ENCODE measurements around the gene ADORA1. TPM values are rescaled to one million over a fixed set of nuclear protein-coding genes. Genes with fewer than 3 reads are reported as not detected.

The ADORA1 gene
- total and polyA plus RNA-seq, 2 donors (not counting 3 experiments of a cell fraction or from before 2014, with no cell fraction given): 0.15 TPM; not detected in 1

GRCh38 chr1:203150511-203151297, 23.2 kb downstream of the ADORA1 start:
- no peak overlapping the region for H2AFZ ChIP-seq (ENCODE audit: low read depth, low read length)
- no peaks in the 10 kb centered on the region for H3K36me3 ChIP-seq (ENCODE audit: control insufficient read depth in 2 of 2, extremely low read depth in 1 of 2, insufficient read depth in 2 of 2, low read length in 2 of 2)
- CTCF ChIA-PET: interaction anchor here (0.7 to 4.8 kb wide), 5 partner anchors 18 to 135 kb away, joined by 3 to 34 read pairs (median 3); no protein-coding TSS in a partner anchor
- no peaks in the 10 kb centered on the region for H3K9me1 ChIP-seq (replicated peaks; ENCODE audit: control insufficient read depth, extremely low read depth, insufficient read depth, low read length)
- no peak for FAIRE-seq
- H3K9ac ChIP-seq (replicated peaks; ENCODE audit: extremely low read depth, insufficient read depth, low read length): no peak overlapping the region
- H3K9me3 ChIP-seq (replicated peaks; ENCODE audit: control insufficient read depth, insufficient read depth, low read length): no peaks in the 10 kb centered on the region
- BruUV-seq (replicated peaks): no TSS peak
- no peak for TF ChIP-seq JUN (IDR thresholded peaks at IDR 0.05; ENCODE audit: borderline replicate concordance, insufficient read depth, insufficient read length, low read depth)
- TF ChIP-seq, protein P1, sequence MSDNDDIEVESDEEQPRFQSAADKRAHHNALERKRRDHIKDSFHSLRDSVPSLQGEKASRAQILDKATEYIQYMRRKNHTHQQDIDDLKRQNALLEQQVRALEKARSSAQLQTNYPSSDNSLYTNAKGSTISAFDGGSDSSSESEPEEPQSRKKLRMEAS (IDR thresholded peaks at IDR 0.05; ENCODE audit: insufficient read depth, insufficient read length): no peak
- no peak for TF ChIP-seq CTCF (IDR thresholded peaks at IDR 0.05; ENCODE audit: extremely low read depth in 1 of 2, insufficient read depth in 1 of 2, low read depth in 1 of 2, low read length in 2 of 2)
- no peak for TF ChIP-seq MYC (IDR thresholded peaks at IDR 0.05; ENCODE audit: low read depth, low read length)
- no peaks in the 10 kb centered on the region for H3K79me2 ChIP-seq (ENCODE audit: control insufficient read depth, insufficient read depth, low read length)
- H3K27ac ChIP-seq (ENCODE audit: insufficient read depth, low read depth, low read length): no peak overlapping the region
- no peak overlapping the region for H3K4me2 ChIP-seq (ENCODE audit: insufficient read depth, low read length)
- peaks cover 0 to 7% of the 10 kb centered on the region in 2 experiments for H3K27me3 ChIP-seq (ENCODE audit: control insufficient read depth in 2 of 2, insufficient read depth in 2 of 2, low read length in 2 of 2)
- no peak for DNase-seq (ENCODE audit: low read depth, low spot score)
- no peaks in the 10 kb centered on the region for H4K20me1 ChIP-seq (replicated peaks; ENCODE audit: control insufficient read depth, extremely low read depth, insufficient read depth, low read length)
- intact Hi-C loops (cut with micrococcal nuclease) (no loop called here), dilution Hi-C loops (cut with MboI; ENCODE audit: extremely low pct_ligation_motif_present, low sequenced_read_pairs) (no loop called here)
- POLR2A ChIA-PET: no interaction called here
- no peak overlapping the region for H3K4me3 ChIP-seq (replicated peaks in 1 of 3; ENCODE audit: insufficient read depth in 1 of 3, low read depth in 1 of 3, low read length in 3 of 3)
- peaks cover 28% of the 10 kb centered on the region for H3K4me1 ChIP-seq (ENCODE audit: control insufficient read depth, extremely low read depth, insufficient read depth, low read length)
